SH-SY5Y (cell line): ENCODE results near the gene CENPU.

Experiments used
- GATA2 ChIP-seq: IDR thresholded peaks from 2 replicates; pipeline ENCODE4 v1.6.1; 2011; ENCODE audit warnings: mild to moderate bottlenecking, low read depth, low read length
- GATA3 ChIP-seq: IDR thresholded peaks from 2 replicates; pipeline ENCODE4 v1.6.1; 2011; ENCODE audit warnings: low read depth, mild to moderate bottlenecking, low read length, moderate library complexity

Gene CENPU, protein sequence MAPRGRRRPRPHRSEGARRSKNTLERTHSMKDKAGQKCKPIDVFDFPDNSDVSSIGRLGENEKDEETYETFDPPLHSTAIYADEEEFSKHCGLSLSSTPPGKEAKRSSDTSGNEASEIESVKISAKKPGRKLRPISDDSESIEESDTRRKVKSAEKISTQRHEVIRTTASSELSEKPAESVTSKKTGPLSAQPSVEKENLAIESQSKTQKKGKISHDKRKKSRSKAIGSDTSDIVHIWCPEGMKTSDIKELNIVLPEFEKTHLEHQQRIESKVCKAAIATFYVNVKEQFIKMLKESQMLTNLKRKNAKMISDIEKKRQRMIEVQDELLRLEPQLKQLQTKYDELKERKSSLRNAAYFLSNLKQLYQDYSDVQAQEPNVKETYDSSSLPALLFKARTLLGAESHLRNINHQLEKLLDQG

DNA sequence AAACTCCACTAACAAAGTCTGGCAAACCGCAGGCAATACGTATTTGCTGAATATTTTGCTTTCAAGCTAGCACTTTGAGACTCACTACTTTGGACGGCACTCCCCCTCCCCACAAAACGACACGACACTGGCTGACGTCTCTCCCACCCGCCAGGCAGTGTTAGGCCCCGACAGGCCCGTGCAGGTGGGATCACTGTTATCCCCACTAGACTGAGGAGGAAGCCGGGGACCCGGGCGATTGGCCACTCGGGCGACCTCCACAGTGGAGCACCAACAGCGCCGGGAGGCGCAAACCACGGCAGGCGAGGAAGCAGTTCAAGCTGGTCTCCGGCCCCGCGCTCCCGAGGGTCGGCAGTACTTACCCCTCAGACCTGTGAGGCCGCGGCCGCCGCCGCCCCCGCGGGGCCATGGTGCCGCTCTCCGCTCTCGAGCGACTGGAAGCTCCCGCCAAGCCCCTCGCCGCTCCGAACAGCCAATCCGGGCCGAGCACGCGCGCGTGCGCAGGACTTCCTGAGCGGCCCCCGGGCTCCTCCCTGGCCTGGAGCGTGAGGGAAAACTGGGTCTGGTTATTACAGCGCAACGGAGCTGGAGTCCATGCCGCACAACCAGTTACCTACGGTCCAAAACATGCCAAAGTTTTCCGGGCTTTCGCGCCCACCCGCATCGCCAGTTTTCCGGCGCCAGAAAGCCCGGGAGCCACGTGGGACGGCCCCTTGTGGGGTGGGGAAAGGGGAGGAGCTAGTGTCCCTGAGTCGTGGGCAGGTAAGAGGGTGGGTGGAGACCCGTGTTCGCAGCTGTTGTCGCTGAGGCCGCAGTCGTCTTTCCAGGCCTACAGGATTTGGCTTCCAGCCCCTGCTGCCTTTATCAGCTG is at the start of gene CENPU:
Gene CENPU, minus strand, starts transcription at position 443 of the 871 bp plus-strand sequence. Its CDS starts 34 bp downstream, at position 409.
- TF ChIP-seq GATA3 = no peak
- peak; percentile 16; the same call in 1 of the 2 replicates for TF ChIP-seq GATA2

GRCh38 chr4:184782731-184783373 is 49.0 kb upstream of the CENPU start:
- TF ChIP-seq GATA2 (no peak), GATA3 (no peak)

- TF ChIP-seq GATA2 (no peak), GATA3 (no peak)
Measured at GRCh38 chr4:184778325-184778724, 44.4 kb upstream of the CENPU start.

GRCh38 chr4:184776821-184777220 is 42.9 kb upstream of the CENPU start:
- TF ChIP-seq GATA2 = no peak
- no peak for TF ChIP-seq GATA3

GRCh38 chr4:184775854-184776555 is 42.1 kb upstream of the CENPU start:
- TF ChIP-seq GATA3 = no peak
- TF ChIP-seq GATA2 = no peak

- no peak for TF ChIP-seq GATA3
- no peak for TF ChIP-seq GATA2
Measured at GRCh38 chr4:184774152-184774551, 40.3 kb upstream of the CENPU start.

DNA sequence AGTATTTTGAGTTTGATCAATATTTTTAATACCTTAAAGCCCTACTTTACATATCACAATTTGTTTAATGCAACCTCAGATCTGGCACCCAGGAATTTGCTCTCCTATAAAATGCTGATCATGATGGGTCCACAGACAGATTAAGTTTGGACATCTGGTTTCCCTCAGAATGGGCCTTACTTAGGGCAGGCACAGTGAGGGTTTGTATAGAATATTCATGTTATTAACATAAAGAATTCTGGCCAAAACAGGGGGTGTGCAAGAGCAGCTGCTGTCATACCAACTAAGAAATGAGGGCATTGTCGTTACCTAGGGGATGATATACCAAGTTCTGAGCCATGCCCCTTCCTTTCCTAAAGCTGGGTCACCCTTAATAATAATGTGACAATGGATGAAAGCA is 37.5 kb upstream of the CENPU start:
- TF ChIP-seq GATA3 (no peak), GATA2 (no peak)

GRCh38 chr4:184769141-184769765 is 35.4 kb upstream of the CENPU start:
- no peak for TF ChIP-seq GATA2
- TF ChIP-seq GATA3 = no peak

GRCh38 chr4:184768296-184768695 is 34.4 kb upstream of the CENPU start:
- no peak for TF ChIP-seq GATA3
- no peak for TF ChIP-seq GATA2

GRCh38 chr4:184766446-184766845 is 32.5 kb upstream of the CENPU start:
- no peak for TF ChIP-seq GATA2
- no peak for TF ChIP-seq GATA3

GRCh38 chr4:184765473-184766340 is 31.8 kb upstream of the CENPU start:
- TF ChIP-seq GATA2 (no peak), GATA3 (no peak)

GRCh38 chr4:184764601-184765000 is 30.7 kb upstream of the CENPU start:
- no peak for TF ChIP-seq GATA3
- no peak for TF ChIP-seq GATA2

GRCh38 chr4:184763150-184763780 is 29.4 kb upstream of the CENPU start:
- TF ChIP-seq GATA3 (no peak), GATA2 (no peak)
